Mesendoderm (in vitro differentiated cells): ENCODE results near the gene SDSL.

Source experiments
- DNase-seq: peaks from one replicate; pipeline ENCODE4 v3.0.0; 2013
- H2AK5ac ChIP-seq: 2 replicates; pipeline ENCODE4 v1.6.1; 2013; ENCODE audit warnings: low read length, inconsistent platforms
- H2BK120ac ChIP-seq: 2 replicates; pipeline ENCODE4 v1.6.1; 2013; ENCODE audit warnings: low read depth, mild to moderate bottlenecking, low read length, moderate library complexity, mixed read lengths
- H2BK15ac ChIP-seq: replicated peaks from 2 replicates; pipeline ENCODE4 v1.6.1; 2013; ENCODE audit warnings: low read depth, mild to moderate bottlenecking, moderate library complexity
- H2BK5ac ChIP-seq: 2 replicates; pipeline ENCODE4 v1.6.1; 2013; ENCODE audit warnings: low read length, inconsistent platforms
- H3K18ac ChIP-seq: 2 replicates; pipeline ENCODE4 v1.6.1; 2013; ENCODE audit warnings: mild to moderate bottlenecking, low read length, mixed read lengths
- H3K23ac ChIP-seq: one replicate; pipeline ENCODE4 v1.6.1; 2013; ENCODE audit warnings: low read length
- H3K27ac ChIP-seq: 2 replicates; pipeline ENCODE4 v1.5.1; 2013; ENCODE audit warnings: low read depth, mild to moderate bottlenecking, inconsistent platforms, low read length, moderate library complexity
- H3K27me3 ChIP-seq: 2 replicates; pipeline ENCODE4 v1.6.1; 2013; ENCODE audit warnings: low read length, control low read depth, mild to moderate bottlenecking, inconsistent platforms; ENCODE audit not compliant: insufficient read depth, poor library complexity
- H3K36me3 ChIP-seq: 2 replicates; pipeline ENCODE4 v1.6.1; 2013; ENCODE audit warnings: low read length, inconsistent platforms; ENCODE audit not compliant: control insufficient read depth, insufficient read depth
- H3K4ac ChIP-seq: one replicate; pipeline ENCODE4 v1.6.1; 2013; ENCODE audit warnings: low read depth, mild to moderate bottlenecking, low read length, moderate library complexity
- H3K4me1 ChIP-seq: 2 replicates; pipeline ENCODE4 v1.6.1; 2013; ENCODE audit warnings: low read depth, low read length, inconsistent platforms; ENCODE audit not compliant: control insufficient read depth
- H3K4me2 ChIP-seq: 2 replicates; pipeline ENCODE4 v1.6.1; 2013; ENCODE audit warnings: low read length
- H3K4me3 ChIP-seq: 2 replicates; pipeline ENCODE4 v1.5.1; 2013; ENCODE audit warnings: mild to moderate bottlenecking, low read length
- H3K56ac ChIP-seq: one replicate; pipeline ENCODE4 v1.6.1; 2013; ENCODE audit warnings: low read length
- H3K79me1 ChIP-seq: 2 replicates; pipeline ENCODE4 v1.6.1; 2013; ENCODE audit warnings: low read length, inconsistent platforms
- H3K79me2 ChIP-seq: 2 replicates; pipeline ENCODE4 v1.6.1; 2013; ENCODE audit warnings: mild to moderate bottlenecking, low read length; ENCODE audit not compliant: control insufficient read depth, insufficient read depth
- H3K9ac ChIP-seq: 2 replicates; pipeline ENCODE4 v1.6.1; 2013; ENCODE audit warnings: low read length, inconsistent platforms
- H4K5ac ChIP-seq: one replicate; pipeline ENCODE4 v1.6.1; 2013; ENCODE audit warnings: low read length
- H4K8ac ChIP-seq: one replicate; pipeline ENCODE4 v1.6.1; 2013; ENCODE audit warnings: low read depth, mild to moderate bottlenecking, control low read depth, low read length, moderate library complexity
- WGBS: extraction: QIAGEN DNeasy Blood & Tissue Kit; methylation state at CpG from one replicate; pipeline ENCODE4 v1.1.7; 2013; ENCODE audit warnings: low lambda C conversion rate, missing lambda C conversion rate; ENCODE audit not compliant: insufficient coverage; ENCODE audit errors: extremely low coverage; 5-methylcytosine and 5-hydroxymethylcytosine counted together

SDSL gene

DNA sequence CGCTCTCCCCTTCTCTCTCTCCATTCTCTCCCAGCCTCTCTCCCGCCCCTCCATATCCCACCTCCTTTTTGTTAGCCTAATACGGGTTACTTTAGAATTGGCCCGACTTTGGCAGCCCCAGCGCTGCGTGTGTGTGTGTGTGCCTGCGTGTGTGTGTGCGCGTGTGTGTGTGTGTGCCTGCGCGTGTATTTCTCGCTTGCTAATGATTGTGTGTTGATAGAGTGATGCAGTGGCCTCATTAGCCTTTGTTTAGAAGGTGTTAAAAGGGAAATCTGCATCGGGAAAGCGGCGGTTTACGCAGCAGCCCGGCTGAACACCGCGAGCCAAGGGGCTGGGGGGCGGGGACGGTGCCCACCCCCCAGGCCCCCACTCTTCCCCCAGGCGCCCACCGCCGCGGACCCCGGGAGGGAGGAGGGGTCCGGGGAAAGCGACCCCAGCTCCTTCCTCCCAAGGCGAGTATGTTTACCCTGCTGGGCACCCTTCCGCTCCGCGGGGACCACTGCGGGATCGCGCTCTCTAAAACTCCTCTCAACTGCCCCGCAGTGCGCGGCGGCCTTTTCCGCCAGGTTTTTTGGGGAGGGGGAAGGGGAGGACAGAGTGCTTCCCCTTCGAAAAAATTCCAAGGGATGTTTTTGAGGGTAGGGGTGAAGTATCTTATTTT is 56.3 kb downstream of the SDSL start:
- H3K79me1 ChIP-seq, result no peaks in the 10 kb centered on the region
- H3K36me3 ChIP-seq, result no peaks in the 10 kb centered on the region
- no peak overlapping the region for H2AK5ac ChIP-seq
- H2BK15ac ChIP-seq, result no peak overlapping the region
- no peak overlapping the region for H2BK120ac ChIP-seq
- H3K27ac ChIP-seq, result no peak overlapping the region
- H2BK5ac ChIP-seq, result no peak overlapping the region
- no peak overlapping the region for H3K4me3 ChIP-seq
- H3K18ac ChIP-seq, result no peak overlapping the region
- no peak overlapping the region for H3K56ac ChIP-seq
- H3K4ac ChIP-seq, result no peak overlapping the region
- H3K4me1 ChIP-seq, result no peaks in the 10 kb centered on the region
- no peak for DNase-seq
- H4K5ac ChIP-seq, result no peak overlapping the region
- no peak overlapping the region for H3K23ac ChIP-seq
- no peak overlapping the region for H3K4me2 ChIP-seq
- no peak overlapping the region for H4K8ac ChIP-seq
- peaks cover 69% of the 10 kb centered on the region for H3K27me3 ChIP-seq
- no peak overlapping the region for H3K9ac ChIP-seq
- no peaks in the 10 kb centered on the region for H3K79me2 ChIP-seq
- no CpG with 5 or more reads among the region's 41 CpGs for WGBS

DNA sequence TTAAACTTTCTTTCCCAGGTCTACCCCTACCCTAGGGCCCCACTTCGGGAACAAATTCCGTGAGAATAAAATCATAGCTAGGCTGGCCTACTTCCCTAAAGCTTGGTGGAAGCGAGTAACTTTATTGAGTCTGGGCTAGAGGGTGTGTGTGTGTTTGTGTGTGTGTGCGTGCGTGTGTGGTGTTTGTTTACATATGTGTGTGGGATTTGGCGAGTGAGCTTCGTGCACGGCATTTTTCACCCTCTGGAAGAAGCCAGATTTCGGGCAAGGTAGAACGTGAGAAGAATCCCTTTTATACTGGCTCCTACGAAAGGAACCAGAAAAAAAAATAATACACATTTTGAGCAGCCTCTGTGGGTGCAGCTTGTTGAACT is 57.0 kb downstream of the SDSL start:
- no CpG with 5 or more reads among the region's 11 CpGs for WGBS
- H3K27me3 ChIP-seq, result peaks cover 63% of the 10 kb centered on the region
- H4K8ac ChIP-seq, result no peak overlapping the region
- no peak overlapping the region for H3K4ac ChIP-seq
- no peak overlapping the region for H2BK15ac ChIP-seq
- H3K27ac ChIP-seq, result no peak overlapping the region
- H4K5ac ChIP-seq, result no peak overlapping the region
- H2BK5ac ChIP-seq, result no peak overlapping the region
- no peaks in the 10 kb centered on the region for H3K36me3 ChIP-seq
- H3K18ac ChIP-seq, result no peak overlapping the region
- H3K79me1 ChIP-seq, result no peaks in the 10 kb centered on the region
- no peak overlapping the region for H2AK5ac ChIP-seq
- no peak overlapping the region for H3K56ac ChIP-seq
- H2BK120ac ChIP-seq, result no peak overlapping the region
- no peak overlapping the region for H3K23ac ChIP-seq
- no peak for DNase-seq
- no peak overlapping the region for H3K9ac ChIP-seq
- no peak overlapping the region for H3K4me2 ChIP-seq
- no peak overlapping the region for H3K4me3 ChIP-seq
- no peaks in the 10 kb centered on the region for H3K4me1 ChIP-seq
- H3K79me2 ChIP-seq, result no peaks in the 10 kb centered on the region

DNA sequence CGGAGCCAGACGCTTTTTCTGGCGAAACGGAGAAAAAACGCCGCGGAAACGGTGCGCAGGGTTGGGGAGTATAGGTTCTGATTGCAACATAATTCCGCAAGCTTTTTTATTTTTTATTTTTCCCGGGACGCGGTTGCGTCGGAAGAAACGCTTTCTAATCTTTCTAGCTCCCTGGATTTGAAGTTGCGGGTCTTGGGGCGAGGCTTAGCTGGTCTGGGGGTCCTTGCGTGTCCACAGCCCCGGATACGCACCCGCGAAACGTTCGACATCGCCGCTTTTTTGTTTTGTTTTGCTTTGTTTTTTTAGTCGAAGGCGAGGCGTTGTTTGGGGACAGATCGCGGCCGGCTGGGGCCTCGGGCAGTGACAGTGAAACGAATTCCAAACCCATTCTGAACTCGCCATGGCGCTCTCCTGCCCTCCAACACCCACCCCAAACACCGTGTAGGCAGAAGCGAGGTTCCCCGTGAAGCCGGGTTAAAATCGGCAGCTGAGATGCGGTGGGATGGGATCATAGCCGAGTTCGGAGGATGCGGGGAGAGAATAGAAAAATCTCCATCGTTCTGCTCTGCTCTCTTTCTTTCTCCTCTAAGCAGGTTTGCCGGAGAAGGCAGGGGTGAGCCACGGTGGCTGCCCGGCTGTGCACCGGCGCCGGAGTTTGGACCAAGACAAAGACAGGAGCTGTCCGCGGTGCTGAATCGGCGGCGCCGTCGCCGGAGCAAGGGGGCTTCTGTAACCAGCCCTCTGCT is 57.6 kb downstream of the SDSL start:
- no peaks in the 10 kb centered on the region for H3K36me3 ChIP-seq
- H3K27me3 ChIP-seq, result peaks cover 57% of the 10 kb centered on the region
- H3K4me2 ChIP-seq, result no peak overlapping the region
- H3K9ac ChIP-seq, result no peak overlapping the region
- no peak overlapping the region for H2BK120ac ChIP-seq
- no peaks in the 10 kb centered on the region for H3K79me1 ChIP-seq
- H3K4me1 ChIP-seq, result no peaks in the 10 kb centered on the region
- H3K56ac ChIP-seq, result no peak overlapping the region
- no peak overlapping the region for H2BK5ac ChIP-seq
- peak; percentile 74 for DNase-seq
- H3K27ac ChIP-seq, result no peak overlapping the region
- H3K18ac ChIP-seq, result no peak overlapping the region
- no peak overlapping the region for H3K4me3 ChIP-seq
- H3K4ac ChIP-seq, result no peak overlapping the region
- no CpG with 5 or more reads among the region's 61 CpGs for WGBS
- no peak overlapping the region for H4K5ac ChIP-seq
- no peak overlapping the region for H2AK5ac ChIP-seq
- no peaks in the 10 kb centered on the region for H3K79me2 ChIP-seq
- no peak overlapping the region for H2BK15ac ChIP-seq
- no peak overlapping the region for H4K8ac ChIP-seq
- no peak overlapping the region for H3K23ac ChIP-seq

DNA sequence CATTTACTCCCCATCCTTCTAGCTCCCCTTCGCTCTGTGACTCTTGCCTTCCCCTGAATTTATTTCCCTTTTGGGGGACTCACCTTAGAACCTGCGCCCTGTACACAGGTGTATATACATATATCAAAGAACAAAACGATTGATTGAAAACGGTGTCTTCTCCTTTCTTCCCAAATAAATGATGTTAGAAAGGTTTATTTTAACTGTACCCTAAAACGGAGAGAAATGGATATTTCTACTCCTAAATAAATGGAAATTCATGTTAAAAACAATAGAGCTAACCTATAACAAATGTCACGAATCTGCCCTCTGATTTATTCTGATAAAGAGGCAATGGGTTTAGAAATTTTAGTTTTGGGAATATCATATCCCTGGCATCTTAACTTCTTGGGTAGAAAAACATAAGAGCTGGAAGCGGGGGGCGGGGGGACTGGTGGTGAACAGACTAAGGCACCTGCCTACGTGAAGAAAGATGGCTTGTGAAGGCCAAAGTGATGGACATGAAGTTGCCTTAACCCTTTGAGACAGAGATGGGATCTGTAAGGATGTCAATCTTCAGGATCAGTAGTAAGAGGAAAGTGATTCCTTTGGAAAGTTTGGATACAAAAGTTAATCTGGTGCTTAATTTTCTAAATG is 58.3 kb downstream of the SDSL start:
- no peak overlapping the region for H3K4me3 ChIP-seq

DNA sequence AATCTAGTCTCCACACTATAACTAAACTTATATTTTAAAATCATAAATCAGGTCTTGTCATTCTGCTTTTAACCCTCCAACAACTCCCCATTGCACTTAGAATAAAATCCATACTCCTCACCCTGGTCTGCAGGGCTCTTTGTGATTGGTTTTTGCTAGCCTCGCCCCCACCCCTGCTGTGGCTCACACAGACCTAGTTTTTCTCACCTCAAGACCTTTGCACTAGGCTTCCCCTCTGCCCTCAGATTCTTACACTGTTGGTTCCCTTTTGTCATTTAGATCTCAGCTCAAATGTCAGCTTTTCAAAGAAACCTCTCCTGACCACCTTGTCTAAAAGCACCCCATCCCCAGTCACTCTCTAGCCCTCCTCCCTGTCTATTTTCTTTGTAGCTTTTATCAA is 60.2 kb downstream of the SDSL start:
- no peaks in the 10 kb centered on the region for H3K4me1 ChIP-seq
- no peak overlapping the region for H4K5ac ChIP-seq
- H3K4me3 ChIP-seq, result no peak overlapping the region
- H3K4me2 ChIP-seq, result no peak overlapping the region
- H3K79me1 ChIP-seq, result no peaks in the 10 kb centered on the region
- peaks cover 38% of the 10 kb centered on the region for H3K27me3 ChIP-seq
- no peak overlapping the region for H3K23ac ChIP-seq
- H3K36me3 ChIP-seq, result no peaks in the 10 kb centered on the region
- H3K79me2 ChIP-seq, result no peaks in the 10 kb centered on the region
- H3K9ac ChIP-seq, result no peak overlapping the region
- no peak for DNase-seq
- no peak overlapping the region for H3K4ac ChIP-seq
- no peak overlapping the region for H4K8ac ChIP-seq
- H2BK5ac ChIP-seq, result no peak overlapping the region
- no peak overlapping the region for H3K18ac ChIP-seq
- H2BK15ac ChIP-seq, result no peak overlapping the region
- H2BK120ac ChIP-seq, result no peak overlapping the region
- no peak overlapping the region for H3K56ac ChIP-seq
- H2AK5ac ChIP-seq, result no peak overlapping the region
- H3K27ac ChIP-seq, result no peak overlapping the region
- WGBS, result no CpG with 5 or more reads among the region's 1 CpG

More for the DNA sequence above, 58.3 kb downstream of the SDSL start:
- no peaks in the 10 kb centered on the region for H3K79me1 ChIP-seq
- no peaks in the 10 kb centered on the region for H3K4me1 ChIP-seq
- H2BK5ac ChIP-seq, result no peak overlapping the region
- H2AK5ac ChIP-seq, result no peak overlapping the region
- H4K8ac ChIP-seq, result no peak overlapping the region
- H3K36me3 ChIP-seq, result no peaks in the 10 kb centered on the region
- no peak overlapping the region for H3K9ac ChIP-seq
- no peak for DNase-seq
- no peaks in the 10 kb centered on the region for H3K79me2 ChIP-seq
- no peak overlapping the region for H2BK15ac ChIP-seq
- no peak overlapping the region for H3K4me2 ChIP-seq
- H3K56ac ChIP-seq, result no peak overlapping the region
- no CpG with 5 or more reads among the region's 9 CpGs for WGBS
- H3K4ac ChIP-seq, result no peak overlapping the region
- no peak overlapping the region for H2BK120ac ChIP-seq
- H3K27me3 ChIP-seq, result peaks cover 50% of the 10 kb centered on the region
- no peak overlapping the region for H3K18ac ChIP-seq
- no peak overlapping the region for H3K23ac ChIP-seq
- H4K5ac ChIP-seq, result no peak overlapping the region
- no peak overlapping the region for H3K27ac ChIP-seq
